ENCODE data around the gene TMEM63B. TPM values are rescaled to one million over a fixed set of nuclear protein-coding genes. Genes with fewer than 3 reads are reported as not detected.

The TMEM63B gene
- total RNA-seq, 1 donor from 2014 or later: 54.9 TPM

DNA sequence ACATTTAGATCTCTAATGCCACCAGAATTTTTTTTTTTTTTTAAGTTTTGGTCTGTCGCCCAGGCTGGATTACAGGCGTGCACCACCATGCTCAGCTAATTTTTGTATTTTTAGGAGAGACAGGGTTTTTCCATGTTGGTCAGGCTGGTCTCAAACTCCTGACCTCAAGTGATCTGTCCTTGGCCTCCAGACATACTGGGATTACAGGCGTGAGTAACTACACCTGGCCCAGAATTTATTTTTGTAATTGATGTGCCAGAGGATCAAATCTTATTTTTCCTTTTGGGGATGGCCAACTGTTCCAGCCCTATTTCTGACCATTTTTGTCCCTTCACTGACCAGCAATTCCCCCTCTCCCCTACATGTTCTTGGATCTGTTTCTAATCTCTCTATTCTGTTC, 71.3 kb downstream of the TMEM63B start:
- Mint-ChIP-seq H3K4me3 (no peak overlapping the region), H3K27me3 (ENCODE audit: low read depth) (no peaks in the 10 kb centered on the region), H3K27ac (no peak overlapping the region), H3K4me1 (peaks cover 22% of the 10 kb centered on the region), H3K9me3 (no peaks in the 10 kb centered on the region), H3K36me3 (no peaks in the 10 kb centered on the region)
- TF ChIP-seq, protein P1, sequence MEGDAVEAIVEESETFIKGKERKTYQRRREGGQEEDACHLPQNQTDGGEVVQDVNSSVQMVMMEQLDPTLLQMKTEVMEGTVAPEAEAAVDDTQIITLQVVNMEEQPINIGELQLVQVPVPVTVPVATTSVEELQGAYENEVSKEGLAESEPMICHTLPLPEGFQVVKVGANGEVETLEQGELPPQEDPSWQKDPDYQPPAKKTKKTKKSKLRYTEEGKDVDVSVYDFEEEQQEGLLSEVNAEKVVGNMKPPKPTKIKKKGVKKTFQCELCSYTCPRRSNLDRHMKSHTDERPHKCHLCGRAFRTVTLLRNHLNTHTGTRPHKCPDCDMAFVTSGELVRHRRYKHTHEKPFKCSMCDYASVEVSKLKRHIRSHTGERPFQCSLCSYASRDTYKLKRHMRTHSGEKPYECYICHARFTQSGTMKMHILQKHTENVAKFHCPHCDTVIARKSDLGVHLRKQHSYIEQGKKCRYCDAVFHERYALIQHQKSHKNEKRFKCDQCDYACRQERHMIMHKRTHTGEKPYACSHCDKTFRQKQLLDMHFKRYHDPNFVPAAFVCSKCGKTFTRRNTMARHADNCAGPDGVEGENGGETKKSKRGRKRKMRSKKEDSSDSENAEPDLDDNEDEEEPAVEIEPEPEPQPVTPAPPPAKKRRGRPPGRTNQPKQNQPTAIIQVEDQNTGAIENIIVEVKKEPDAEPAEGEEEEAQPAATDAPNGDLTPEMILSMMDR (IDR thresholded peaks at IDR 0.05; ENCODE audit: unreplicated experiment): no peak
- DNase-seq (ENCODE audit: low spot score in 2 of 2, unreplicated experiment in 2 of 2): no peak

- H3K27ac Mint-ChIP-seq: no peak overlapping the region
- H3K4me1 Mint-ChIP-seq: peaks cover 27% of the 10 kb centered on the region
- DNase-seq (ENCODE audit: low spot score in 2 of 2, unreplicated experiment in 2 of 2): no peak
- no peaks in the 10 kb centered on the region for H3K27me3 Mint-ChIP-seq (ENCODE audit: low read depth)
- no peaks in the 10 kb centered on the region for H3K36me3 Mint-ChIP-seq
- H3K9me3 Mint-ChIP-seq: no peaks in the 10 kb centered on the region
- H3K4me3 Mint-ChIP-seq: no peak overlapping the region
- TF ChIP-seq, protein P1 (IDR thresholded peaks at IDR 0.05; ENCODE audit: unreplicated experiment): no peak
Observed at GRCh38 chr6:44199883-44200282, 72.5 kb downstream of the TMEM63B start.

- TF ChIP-seq, protein P1 (IDR thresholded peaks at IDR 0.05; ENCODE audit: unreplicated experiment): no peak
- Mint-ChIP-seq H3K36me3 (no peaks in the 10 kb centered on the region), H3K27ac (no peak overlapping the region), H3K9me3 (no peaks in the 10 kb centered on the region), H3K4me3 (no peak overlapping the region), H3K27me3 (ENCODE audit: low read depth) (no peaks in the 10 kb centered on the region), H3K4me1 (peaks cover 27% of the 10 kb centered on the region)
- no peak for DNase-seq (ENCODE audit: low spot score in 2 of 2, unreplicated experiment in 2 of 2)
Observed at GRCh38 chr6:44201200-44201599, 73.8 kb downstream of the TMEM63B start.

- Mint-ChIP-seq H3K36me3 (no peaks in the 10 kb centered on the region), H3K4me3 (no peak overlapping the region), H3K9me3 (no peaks in the 10 kb centered on the region), H3K4me1 (peaks cover 32% of the 10 kb centered on the region), H3K27me3 (ENCODE audit: low read depth) (no peaks in the 10 kb centered on the region), H3K27ac (no peak overlapping the region)
- TF ChIP-seq, protein P1 (IDR thresholded peaks at IDR 0.05; ENCODE audit: unreplicated experiment): no peak
- DNase-seq (ENCODE audit: low spot score in 2 of 2, unreplicated experiment in 2 of 2): no peak
Observed at GRCh38 chr6:44201638-44202303, 74.4 kb downstream of the TMEM63B start.

DNA sequence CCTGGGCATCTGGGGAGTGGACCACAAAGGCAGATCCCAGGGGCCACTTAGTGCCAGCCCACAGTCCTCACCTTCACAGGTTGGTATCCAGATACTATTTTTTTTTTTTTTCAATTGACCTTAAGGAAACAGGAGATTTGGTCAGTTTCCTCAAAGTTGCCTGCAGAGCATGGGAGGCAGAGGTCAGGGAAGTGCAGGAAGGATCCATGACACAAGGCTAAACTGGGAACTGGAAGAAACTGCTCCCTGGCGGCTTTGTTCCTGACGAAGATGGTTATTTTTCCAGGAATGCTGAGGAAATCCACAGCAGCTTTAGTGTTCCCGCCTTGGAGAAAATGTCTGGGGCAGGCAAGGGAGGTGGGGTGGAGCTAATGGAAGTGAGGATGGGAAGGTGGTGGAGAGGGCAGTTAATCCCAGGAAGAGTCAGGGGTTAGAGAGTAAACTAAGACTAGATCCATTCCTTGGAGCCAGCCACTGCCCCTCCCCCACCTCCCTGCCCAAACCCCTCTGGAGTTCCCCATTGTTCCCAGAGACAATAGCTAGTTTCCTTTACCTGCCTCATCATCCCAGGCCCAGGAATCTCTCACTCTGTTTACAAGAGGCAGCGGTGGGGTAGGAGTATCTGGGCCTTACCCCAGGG, 75.1 kb downstream of the TMEM63B start:
- H3K9me3 Mint-ChIP-seq: no peaks in the 10 kb centered on the region
- H3K36me3 Mint-ChIP-seq: no peaks in the 10 kb centered on the region
- TF ChIP-seq, protein P1 (IDR thresholded peaks at IDR 0.05; ENCODE audit: unreplicated experiment): no peak
- H3K27ac Mint-ChIP-seq: no peak overlapping the region
- H3K4me1 Mint-ChIP-seq: peaks cover 35% of the 10 kb centered on the region
- no peaks in the 10 kb centered on the region for H3K27me3 Mint-ChIP-seq (ENCODE audit: low read depth)
- DNase-seq (ENCODE audit: low spot score in 2 of 2, unreplicated experiment in 2 of 2): no peak
- H3K4me3 Mint-ChIP-seq: no peak overlapping the region
